C4-2B (cell line): Measurements from ENCODE around the gene FBLN5.

Source experiments
- CTCF ChIP-seq: fragments of 450-650 bp; conservative IDR thresholded peaks from 2 replicates; pipeline ENCODE4 v1.5.1; 2017; ENCODE audit warnings: mild to moderate bottlenecking
- ZFX ChIP-seq: fragments of 450-650 bp; IDR thresholded peaks from 2 replicates; pipeline ENCODE4 v1.6.1; 2017

- TF ChIP-seq CTCF, result no peak
- TF ChIP-seq ZFX, result no peak
Measured at GRCh38 chr14:91985521-91986255, 38.2 kb upstream of the FBLN5 start.
